ENCODE measurements around the gene PIP5K1B.

DNA sequence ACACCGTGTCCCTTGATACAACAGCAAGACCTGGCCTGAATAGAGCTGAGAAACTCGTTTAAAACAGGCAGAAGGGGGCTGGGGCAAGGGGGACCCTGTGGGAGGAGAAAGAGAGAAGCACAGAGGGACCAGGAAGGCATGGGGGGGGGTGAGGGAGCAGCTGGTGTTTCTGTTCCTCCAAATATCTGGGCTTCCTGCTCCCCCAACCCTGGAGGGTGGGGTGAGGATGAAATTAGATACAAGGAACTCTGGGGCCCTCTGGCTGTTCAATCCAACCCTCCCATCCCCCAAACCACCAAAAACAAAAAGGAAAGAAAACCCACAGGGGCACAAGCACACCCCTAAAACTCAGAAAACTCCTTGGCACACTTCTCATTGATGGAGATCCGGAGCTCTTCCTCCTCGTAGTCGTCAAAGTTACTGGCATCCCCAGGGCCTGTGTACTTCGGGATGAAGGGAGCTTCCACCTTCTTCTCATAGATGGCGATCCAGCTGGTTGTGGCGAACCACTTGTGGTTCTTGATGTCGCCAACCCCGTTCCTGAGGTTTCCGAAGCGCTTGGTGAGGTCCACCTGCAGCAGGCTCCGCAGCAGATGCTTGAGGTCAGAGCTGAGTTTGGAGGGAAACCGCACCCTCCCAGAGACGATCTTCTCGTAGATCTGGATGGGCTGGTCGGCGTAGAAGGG is 307.8 kb downstream of the PIP5K1B start:
- TF ChIP-seq YY1 (IDR thresholded peaks at IDR 0.05; ENCODE audit: low read depth) (no peak), CEBPB (IDR thresholded peaks at IDR 0.05) (no peak), RAD21 (IDR thresholded peaks at IDR 0.05; ENCODE audit: low read depth) (no peak)
